ENCODE measurements around the gene SYNE1.

- TF ChIP-seq POLR2A (IDR thresholded peaks at IDR 0.05): no peak
- TF ChIP-seq CTCF (IDR thresholded peaks at IDR 0.05 in 8 of 11, conservative IDR thresholded peaks at IDR 0.05 in 3 of 11): no peak
These were observed 128.7 kb downstream of the SYNE1 start for GRCh38 chr6:152508477-152508876.
